H9 (cell line): ENCODE data around the gene NTMT2. TPM values are rescaled to one million over a fixed set of nuclear protein-coding genes. Genes with fewer than 3 reads are reported as not detected.

ENCODE experiments used
- DNase-seq: peaks from one replicate; pipeline ENCODE4 v3.0.0-alpha.2; 2017
- H2AFZ ChIP-seq: one replicate; pipeline ENCODE4 v1.6.1; 2013; ENCODE audit warnings: mild to moderate bottlenecking, low read length, control low read depth, moderate library complexity
- H2AK5ac ChIP-seq: 2 replicates; pipeline ENCODE4 v1.6.1; 2013; ENCODE audit warnings: low read length, control low read depth, mixed read lengths; ENCODE audit not compliant: insufficient read length
- H2BK120ac ChIP-seq: one replicate; pipeline ENCODE4 v1.6.1; 2013; ENCODE audit warnings: low read depth, mild to moderate bottlenecking, low read length, control low read depth, inconsistent platforms; ENCODE audit not compliant: poor library complexity, severe bottlenecking
- H2BK12ac ChIP-seq: 2 replicates; pipeline ENCODE4 v1.6.1; 2013; ENCODE audit warnings: low read length, control low read depth, mixed read lengths, low read depth; ENCODE audit not compliant: insufficient read length
- H2BK15ac ChIP-seq: 2 replicates; pipeline ENCODE4 v1.6.1; 2013; ENCODE audit warnings: low read depth, low read length, control low read depth
- H2BK20ac ChIP-seq: one replicate; pipeline ENCODE4 v1.6.1; 2013; ENCODE audit warnings: low read depth, mild to moderate bottlenecking, low read length, control low read depth, inconsistent platforms; ENCODE audit not compliant: poor library complexity, severe bottlenecking
- H2BK5ac ChIP-seq: 2 replicates; pipeline ENCODE4 v1.6.1; 2013; ENCODE audit warnings: low read length, control low read depth, mixed read lengths; ENCODE audit not compliant: insufficient read length
- H3K14ac ChIP-seq: 2 replicates; pipeline ENCODE4 v1.6.1; 2013; ENCODE audit warnings: low read length, control low read depth; ENCODE audit not compliant: insufficient read depth
- H3K18ac ChIP-seq: 2 replicates; pipeline ENCODE4 v1.6.1; 2013; ENCODE audit warnings: low read depth, mild to moderate bottlenecking, mixed read lengths, low read length, control low read depth; ENCODE audit not compliant: insufficient read length
- H3K23ac ChIP-seq: 2 replicates; pipeline ENCODE4 v1.6.1; 2013; ENCODE audit warnings: low read length, control low read depth, mixed read lengths, low read depth; ENCODE audit not compliant: insufficient read length
- H3K23me2 ChIP-seq: 2 replicates; pipeline ENCODE4 v1.6.1; 2013; ENCODE audit warnings: low read depth, mild to moderate bottlenecking, mixed read lengths, low read length, control low read depth; ENCODE audit not compliant: insufficient read length, poor library complexity, severe bottlenecking
- H3K27ac ChIP-seq: 2 replicates; pipeline ENCODE4 v1.5.1; 2013; ENCODE audit warnings: low read length, control low read depth, mixed read lengths, low read depth; ENCODE audit not compliant: insufficient read length
- H3K27me3 ChIP-seq: 2 replicates; pipeline ENCODE4 v1.6.1; 2013; ENCODE audit warnings: low read length, control low read depth, inconsistent platforms; ENCODE audit not compliant: insufficient read depth
- H3K4ac ChIP-seq: 2 replicates; pipeline ENCODE4 v1.6.1; 2013; ENCODE audit warnings: low read depth, mild to moderate bottlenecking, control low read depth, inconsistent platforms, low read length, moderate library complexity
- H3K4me1 ChIP-seq: 2 replicates; pipeline ENCODE4 v1.6.1; 2013; ENCODE audit warnings: low read length, control low read depth, inconsistent platforms; ENCODE audit not compliant: insufficient read depth
- H3K4me2 ChIP-seq: 2 replicates; pipeline ENCODE4 v1.6.1; 2013; ENCODE audit warnings: low read length, control low read depth, mixed read lengths; ENCODE audit not compliant: insufficient read length, insufficient read depth
- H3K56ac ChIP-seq: 2 replicates; pipeline ENCODE4 v1.6.1; 2013; ENCODE audit warnings: low read depth, mild to moderate bottlenecking, mixed read lengths, low read length, control low read depth; ENCODE audit not compliant: insufficient read length
- H3K79me1 ChIP-seq: 2 replicates; pipeline ENCODE4 v1.6.1; 2013; ENCODE audit warnings: low read depth, mild to moderate bottlenecking, moderate library complexity, low read length, control low read depth, inconsistent platforms; ENCODE audit not compliant: insufficient read depth, poor library complexity, severe bottlenecking
- H3K79me2 ChIP-seq: 2 replicates; pipeline ENCODE4 v1.6.1; 2013; ENCODE audit warnings: low read length, control low read depth, inconsistent platforms; ENCODE audit not compliant: insufficient read depth
- H3K9ac ChIP-seq: 2 replicates; pipeline ENCODE4 v1.6.1; 2013; ENCODE audit warnings: low read length, control low read depth, mixed read lengths; ENCODE audit not compliant: insufficient read length; ENCODE audit errors: extremely low read depth
- H3K9me3 ChIP-seq: one replicate; pipeline ENCODE4 v1.6.1; 2013; ENCODE audit warnings: low read depth, low read length, inconsistent platforms; ENCODE audit not compliant: control insufficient read depth
- H3T11ph ChIP-seq: one replicate; pipeline ENCODE4 v1.6.1; 2013; ENCODE audit warnings: mild to moderate bottlenecking, low read length, control low read depth, inconsistent platforms
- H4K20me1 ChIP-seq: one replicate; pipeline ENCODE4 v1.6.1; 2013; ENCODE audit not compliant: control insufficient read depth, insufficient read length, insufficient read depth
- H4K5ac ChIP-seq: 2 replicates; pipeline ENCODE4 v1.6.1; 2013; ENCODE audit warnings: low read depth, mild to moderate bottlenecking, mixed read lengths, low read length, control low read depth; ENCODE audit not compliant: insufficient read length
- H4K8ac ChIP-seq: replicated peaks from 2 replicates; pipeline ENCODE4 v1.6.1; 2013; ENCODE audit warnings: low read length, control low read depth, mixed read lengths, low read depth; ENCODE audit not compliant: insufficient read length
- H4K91ac ChIP-seq: 2 replicates; pipeline ENCODE4 v1.6.1; 2013; ENCODE audit warnings: low read depth, mild to moderate bottlenecking, moderate library complexity, mixed read lengths, low read length, control low read depth; ENCODE audit not compliant: insufficient read length
- H3K27ac Mint-ChIP-seq, 3 experiments: 2 replicates in 2 of 3; 3 replicates in 1 of 3; pipeline ENCODE4 v1.8.0; 2020 to 2021; ENCODE audit warnings: mixed read lengths in 3 of 3, mild to moderate bottlenecking in 1 of 3, moderate library complexity in 1 of 3
- H3K27me3 Mint-ChIP-seq: 2 replicates; pipeline ENCODE4 v1.8.0; 2021; ENCODE audit warnings: low read depth, mild to moderate bottlenecking, moderate library complexity, mixed read lengths
- H3K36me3 Mint-ChIP-seq, 3 experiments: 2 replicates in 2 of 3; 3 replicates in 1 of 3; pipeline ENCODE4 v1.8.0; 2020 to 2021; ENCODE audit warnings: low read depth in 3 of 3, mixed read lengths in 3 of 3; ENCODE audit not compliant: insufficient read depth in 1 of 3
- H3K4me1 Mint-ChIP-seq, 2 experiments: 2 replicates each; pipeline ENCODE4 v1.8.0; 2020; ENCODE audit warnings: mixed read lengths in 2 of 2
- H3K4me3 Mint-ChIP-seq, 2 experiments: 2 replicates in 1 of 2; 3 replicates in 1 of 2; pipeline ENCODE4 v1.8.0; 2020 to 2021; ENCODE audit warnings: mild to moderate bottlenecking in 2 of 2, mixed read lengths in 2 of 2, moderate library complexity in 1 of 2
- H3K9me3 Mint-ChIP-seq, 2 experiments: 2 replicates in 1 of 2; 3 replicates in 1 of 2; pipeline ENCODE4 v1.8.0; 2020; ENCODE audit warnings: mild to moderate bottlenecking in 2 of 2, mixed read lengths in 2 of 2, moderate library complexity in 1 of 2
- WGBS: extraction: QIAGEN DNeasy Blood & Tissue Kit; methylation state at CpG from one replicate; pipeline ENCODE4 v1.1.7; 2013; ENCODE audit warnings: missing lambda C conversion rate, low lambda C conversion rate, mixed read lengths; ENCODE audit not compliant: insufficient read length; ENCODE audit errors: extremely low coverage; 5-methylcytosine and 5-hydroxymethylcytosine counted together
- total RNA-seq: library from RNA; stranded (reverse); gene quantifications from 2 replicates; pipeline ENCODE4 v1.2.1, GENCODE V29; 2021
- TF ChIP-seq, protein P1 (sequence below): fragments of 200-600 bp; sonication (generic); conservative IDR thresholded peaks from 3 replicates; pipeline ENCODE4 v1.8.0; 2021; ENCODE audit warnings: antibody characterized with exemption, mild to moderate bottlenecking

NTMT2 gene
- total RNA-seq, 1 experiment from 2014 or later: 0.28 TPM

DNA sequence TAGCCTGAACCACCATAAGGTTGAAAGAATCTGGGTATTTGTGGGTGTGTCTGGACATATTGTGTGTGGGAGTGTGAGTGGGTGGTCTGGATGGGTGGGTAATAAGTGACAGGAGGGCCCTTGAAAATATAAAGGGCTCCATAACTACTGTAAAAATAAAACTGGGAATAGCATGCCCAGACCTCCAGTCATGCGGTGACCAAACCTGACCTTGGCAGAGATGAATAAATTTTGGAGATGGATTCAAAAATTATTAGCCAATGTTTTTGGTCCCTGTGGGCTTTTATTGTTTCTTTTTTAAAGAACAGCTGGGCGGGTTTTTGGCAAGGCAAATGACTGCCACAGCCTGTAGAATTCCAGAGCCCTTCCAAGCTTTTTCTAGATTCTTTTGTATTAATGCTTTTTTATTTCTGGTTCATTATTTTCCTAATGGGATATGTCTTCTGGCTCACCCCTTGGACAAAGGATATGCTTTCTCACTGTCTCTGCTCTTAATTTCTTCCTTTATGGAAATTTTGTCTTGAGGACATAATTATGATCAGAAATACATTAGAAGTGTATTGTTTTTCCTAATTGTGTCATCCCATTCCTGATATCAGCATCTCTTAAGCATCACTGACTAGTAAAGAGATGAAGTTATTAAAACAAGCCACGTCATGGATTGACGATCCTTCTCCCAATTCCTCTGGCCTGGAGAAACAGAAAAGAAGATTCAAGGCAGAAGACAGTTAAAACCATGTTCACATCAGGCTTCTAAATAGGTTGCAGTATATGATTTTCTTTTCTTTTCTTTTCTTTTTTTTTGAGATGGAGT, 69.5 kb downstream of the NTMT2 start:
- no peaks in the 10 kb centered on the region for H3K79me1 ChIP-seq
- Mint-ChIP-seq H3K9me3 (no peaks in the 10 kb centered on the region), H3K27me3 (no peaks in the 10 kb centered on the region), H3K27ac (no peak overlapping the region), H3K4me3 (no peak overlapping the region), H3K36me3 (no peaks in the 10 kb centered on the region), H3K4me1 (no peaks in the 10 kb centered on the region)
- H2BK20ac ChIP-seq: no peak overlapping the region
- H4K20me1 ChIP-seq: no peaks in the 10 kb centered on the region
- TF ChIP-seq, protein P1, sequence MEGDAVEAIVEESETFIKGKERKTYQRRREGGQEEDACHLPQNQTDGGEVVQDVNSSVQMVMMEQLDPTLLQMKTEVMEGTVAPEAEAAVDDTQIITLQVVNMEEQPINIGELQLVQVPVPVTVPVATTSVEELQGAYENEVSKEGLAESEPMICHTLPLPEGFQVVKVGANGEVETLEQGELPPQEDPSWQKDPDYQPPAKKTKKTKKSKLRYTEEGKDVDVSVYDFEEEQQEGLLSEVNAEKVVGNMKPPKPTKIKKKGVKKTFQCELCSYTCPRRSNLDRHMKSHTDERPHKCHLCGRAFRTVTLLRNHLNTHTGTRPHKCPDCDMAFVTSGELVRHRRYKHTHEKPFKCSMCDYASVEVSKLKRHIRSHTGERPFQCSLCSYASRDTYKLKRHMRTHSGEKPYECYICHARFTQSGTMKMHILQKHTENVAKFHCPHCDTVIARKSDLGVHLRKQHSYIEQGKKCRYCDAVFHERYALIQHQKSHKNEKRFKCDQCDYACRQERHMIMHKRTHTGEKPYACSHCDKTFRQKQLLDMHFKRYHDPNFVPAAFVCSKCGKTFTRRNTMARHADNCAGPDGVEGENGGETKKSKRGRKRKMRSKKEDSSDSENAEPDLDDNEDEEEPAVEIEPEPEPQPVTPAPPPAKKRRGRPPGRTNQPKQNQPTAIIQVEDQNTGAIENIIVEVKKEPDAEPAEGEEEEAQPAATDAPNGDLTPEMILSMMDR: no peak
- no peaks in the 10 kb centered on the region for H3K9me3 ChIP-seq
- no peak for DNase-seq
- H2BK12ac ChIP-seq: no peak overlapping the region
- H3K4ac ChIP-seq: no peak overlapping the region
- no peak overlapping the region for H3K9ac ChIP-seq
- H3K23me2 ChIP-seq: no peaks in the 10 kb centered on the region
- no peak overlapping the region for H3T11ph ChIP-seq
- no peaks in the 10 kb centered on the region for H3K4me1 ChIP-seq
- no peak overlapping the region for H3K27ac ChIP-seq
- no peaks in the 10 kb centered on the region for H3K79me2 ChIP-seq
- H2AK5ac ChIP-seq: no peak overlapping the region
- no peak overlapping the region for H3K18ac ChIP-seq
- WGBS: no CpG with 5 or more reads among the region's 4 CpGs
- H3K27me3 ChIP-seq: no peaks in the 10 kb centered on the region
- H2AFZ ChIP-seq: no peak overlapping the region
- no peak overlapping the region for H4K5ac ChIP-seq
- H3K23ac ChIP-seq: no peak overlapping the region
- no peak overlapping the region for H3K14ac ChIP-seq
- no peak overlapping the region for H2BK120ac ChIP-seq
- no peak overlapping the region for H4K91ac ChIP-seq
- H4K8ac ChIP-seq: no peak overlapping the region
- H2BK5ac ChIP-seq: no peak overlapping the region
- H2BK15ac ChIP-seq: no peak overlapping the region
- no peak overlapping the region for H3K56ac ChIP-seq
- no peak overlapping the region for H3K4me2 ChIP-seq
